H1 (cell line): ENCODE measurements around the gene OAS3. TPM values are rescaled to one million over a fixed set of nuclear protein-coding genes. Genes with fewer than 3 reads are reported as not detected.

Source experiments
- CHD2 ChIP-seq: IDR thresholded peaks from 2 replicates; pipeline ENCODE4 v1.6.1; 2012; ENCODE audit warnings: low read length, improper control_type of control experiment
- POU5F1 ChIP-seq: IDR thresholded peaks from 2 replicates; pipeline ENCODE4 v1.6.1; 2011; ENCODE audit warnings: low read depth, mild to moderate bottlenecking, low read length, moderate library complexity
- polyA plus RNA-seq, 7 experiments: library from polyadenylated mRNA; depleted of rRNA in 3 of 7; stranded (reverse) in 5 of 7; unstranded in 2 of 7; fragments of >200 nt in 5 of 7; fragments of 200-250 nt in 2 of 7; gene quantifications; 1 replicate in 5 of 7; 2 replicates in 1 of 7; 4 replicates in 1 of 7; pipeline versions ENCODE4 v1.2.1 to v1.2.3, GENCODE V29; 2011 to 2013; ENCODE audit warnings: missing spikeins in 2 of 7, mixed read lengths in 2 of 7
- total RNA-seq: library from RNA; stranded (reverse); fragmentation: NEBNext Ultra II Directional; extraction: Animal tissue kit (Norgen Biotek cat#: 25700); gene quantifications from 2 replicates; pipeline ENCODE4 v1.2.1, GENCODE V29; 2021

The OAS3 gene
- total and polyA plus RNA-seq, 2 of the 8 experiments (the other 6 are each of a cell fraction or from before 2014, with no cell fraction given): 0.73 to 3.7 TPM

- no peak for TF ChIP-seq POU5F1
- no peak for TF ChIP-seq CHD2
Measured at GRCh38 chr12:112919121-112919520, 19.2 kb upstream of the OAS3 start (continued).
